Measurements from ENCODE around the gene CPLX1. TPM values are rescaled to one million over a fixed set of nuclear protein-coding genes. Genes with fewer than 3 reads are reported as not detected.

Gene CPLX1
- total RNA-seq, 1 experiment from 2014 or later, result 0.58 TPM

GRCh38 chr4:826508-827208 is 729 bp upstream of the CPLX1 start:
- in situ Hi-C loops (cut with HindIII; ENCODE audit: low pct_unique_long_range_greater_than_20kb, low sequenced_read_pairs), result no loop called here
- DNase-seq (ENCODE audit: low read depth, low spot score), result no peak

- in situ Hi-C loops (cut with HindIII; ENCODE audit: low pct_unique_long_range_greater_than_20kb, low sequenced_read_pairs), result no loop called here
- no peak for DNase-seq (ENCODE audit: low read depth, low spot score)
Measured at GRCh38 chr4:825063-825970, 612 bp downstream of the CPLX1 start.

GRCh38 chr4:824461-825062 is 1.4 kb downstream of the CPLX1 start:
- in situ Hi-C loops (cut with HindIII; ENCODE audit: low pct_unique_long_range_greater_than_20kb, low sequenced_read_pairs), result no loop called here
- no peak for DNase-seq (ENCODE audit: low read depth, low spot score)

GRCh38 chr4:823761-824460 is 2.0 kb downstream of the CPLX1 start:
- in situ Hi-C loops (cut with HindIII; ENCODE audit: low pct_unique_long_range_greater_than_20kb, low sequenced_read_pairs), result no loop called here
- DNase-seq (ENCODE audit: low read depth, low spot score), result no peak

- no peak for DNase-seq (ENCODE audit: low read depth, low spot score)
- in situ Hi-C loops (cut with HindIII; ENCODE audit: low pct_unique_long_range_greater_than_20kb, low sequenced_read_pairs), result no loop called here
Measured at GRCh38 chr4:823176-823760, 2.7 kb downstream of the CPLX1 start.

- in situ Hi-C loops (cut with HindIII; ENCODE audit: low pct_unique_long_range_greater_than_20kb, low sequenced_read_pairs), result no loop called here
- no peak for DNase-seq (ENCODE audit: low read depth, low spot score)
Measured at GRCh38 chr4:822361-823175, 3.4 kb downstream of the CPLX1 start.

- in situ Hi-C loops (cut with HindIII; ENCODE audit: low pct_unique_long_range_greater_than_20kb, low sequenced_read_pairs), result no loop called here
- no peak for DNase-seq (ENCODE audit: low read depth, low spot score)
Measured at GRCh38 chr4:821631-822030, 4.3 kb downstream of the CPLX1 start.

- in situ Hi-C loops (cut with HindIII; ENCODE audit: low pct_unique_long_range_greater_than_20kb, low sequenced_read_pairs), result no loop called here
Measured at GRCh38 chr4:821181-821591, 4.7 kb downstream of the CPLX1 start.

GRCh38 chr4:820230-821172 is 5.4 kb downstream of the CPLX1 start:
- DNase-seq (ENCODE audit: low read depth, low spot score), result no peak
- in situ Hi-C loops (cut with HindIII; ENCODE audit: low pct_unique_long_range_greater_than_20kb, low sequenced_read_pairs), result no loop called here

More at GRCh38 chr4:821181-821591, 4.7 kb downstream of the CPLX1 start:
- no peak for DNase-seq (ENCODE audit: low read depth, low spot score)

GRCh38 chr4:819401-820229 is 6.3 kb downstream of the CPLX1 start:
- no peak for DNase-seq (ENCODE audit: low read depth, low spot score)
- in situ Hi-C loops (cut with HindIII; ENCODE audit: low pct_unique_long_range_greater_than_20kb, low sequenced_read_pairs), result no loop called here

- in situ Hi-C loops (cut with HindIII; ENCODE audit: low pct_unique_long_range_greater_than_20kb, low sequenced_read_pairs), result no loop called here
Measured at GRCh38 chr4:818106-818921, 7.6 kb downstream of the CPLX1 start.

GRCh38 chr4:815464-816146 is 10.3 kb downstream of the CPLX1 start:
- in situ Hi-C loops (cut with HindIII; ENCODE audit: low pct_unique_long_range_greater_than_20kb, low sequenced_read_pairs), result no loop called here

More at GRCh38 chr4:818106-818921, 7.6 kb downstream of the CPLX1 start:
- no peak for DNase-seq (ENCODE audit: low read depth, low spot score)

GRCh38 chr4:814312-814850 is 11.5 kb downstream of the CPLX1 start:
- in situ Hi-C loops (cut with HindIII; ENCODE audit: low pct_unique_long_range_greater_than_20kb, low sequenced_read_pairs), result no loop called here
- DNase-seq (ENCODE audit: low read depth, low spot score), result no peak

More at GRCh38 chr4:815464-816146, 10.3 kb downstream of the CPLX1 start:
- no peak for DNase-seq (ENCODE audit: low read depth, low spot score)
